ENCODE data around the gene ADGRA1. TPM values are rescaled to one million over a fixed set of nuclear protein-coding genes. Genes with fewer than 3 reads are reported as not detected.
"Not testable (repeated sequence)": the region's sequence is repeated elsewhere in the genome, so short reads cannot be mapped to it uniquely, and the experiment has no call there.

ADGRA1 gene
- total and polyA plus RNA-seq, 3 experiments from 2014 or later: not detected

DNA sequence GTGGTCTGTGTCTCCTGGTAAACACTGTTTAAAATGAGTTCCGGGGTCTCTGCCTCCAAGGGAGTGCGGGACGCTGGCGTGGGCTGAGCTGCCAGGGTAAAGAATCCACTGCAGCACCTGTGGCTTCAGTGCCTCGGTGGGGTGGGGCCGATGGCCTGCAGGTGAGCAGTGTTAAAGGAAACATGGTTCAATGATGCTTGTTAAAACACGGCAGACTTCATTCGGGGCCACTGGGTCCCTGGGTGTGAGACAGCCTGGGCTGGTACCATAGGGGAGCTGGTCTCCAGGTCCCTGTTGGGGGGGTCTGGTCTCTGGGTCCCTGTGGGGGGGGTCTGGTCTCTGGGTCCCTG, 47.4 kb downstream of the ADGRA1 start:
- no peaks in the 10 kb centered on the region for H3K36me3 ChIP-seq (ENCODE audit: insufficient read depth, low read length)
- H3K36me3 Mint-ChIP-seq: no peaks in the 10 kb centered on the region
- no peak overlapping the region for H3K4me3 ChIP-seq (ENCODE audit: low read length)
- H3K4me3 Mint-ChIP-seq: no peak overlapping the region
- no peaks in the 10 kb centered on the region for H3K9me3 ChIP-seq (ENCODE audit: low read length)
- no peaks in the 10 kb centered on the region for H3K4me1 ChIP-seq (ENCODE audit: insufficient read depth, low read length)
- no peak overlapping the region for H3K27ac ChIP-seq (ENCODE audit: low read depth, low read length)
- ChIA-PET POLR2A (no interaction called here), CTCF (interaction anchor here (1.2 kb wide), 1 partner anchor 9 kb away, joined by 4 read pairs; no protein-coding TSS in a partner anchor)
- H3K27me3 ChIP-seq (ENCODE audit: insufficient read depth, low read length, poor library complexity, severe bottlenecking): no peaks in the 10 kb centered on the region
- no peak for DNase-seq
- no peak overlapping the region for H3K27ac Mint-ChIP-seq
- H3K27me3 Mint-ChIP-seq: no peaks in the 10 kb centered on the region
- no peaks in the 10 kb centered on the region for H3K4me1 Mint-ChIP-seq
- H3K9me3 Mint-ChIP-seq: no peaks in the 10 kb centered on the region

DNA sequence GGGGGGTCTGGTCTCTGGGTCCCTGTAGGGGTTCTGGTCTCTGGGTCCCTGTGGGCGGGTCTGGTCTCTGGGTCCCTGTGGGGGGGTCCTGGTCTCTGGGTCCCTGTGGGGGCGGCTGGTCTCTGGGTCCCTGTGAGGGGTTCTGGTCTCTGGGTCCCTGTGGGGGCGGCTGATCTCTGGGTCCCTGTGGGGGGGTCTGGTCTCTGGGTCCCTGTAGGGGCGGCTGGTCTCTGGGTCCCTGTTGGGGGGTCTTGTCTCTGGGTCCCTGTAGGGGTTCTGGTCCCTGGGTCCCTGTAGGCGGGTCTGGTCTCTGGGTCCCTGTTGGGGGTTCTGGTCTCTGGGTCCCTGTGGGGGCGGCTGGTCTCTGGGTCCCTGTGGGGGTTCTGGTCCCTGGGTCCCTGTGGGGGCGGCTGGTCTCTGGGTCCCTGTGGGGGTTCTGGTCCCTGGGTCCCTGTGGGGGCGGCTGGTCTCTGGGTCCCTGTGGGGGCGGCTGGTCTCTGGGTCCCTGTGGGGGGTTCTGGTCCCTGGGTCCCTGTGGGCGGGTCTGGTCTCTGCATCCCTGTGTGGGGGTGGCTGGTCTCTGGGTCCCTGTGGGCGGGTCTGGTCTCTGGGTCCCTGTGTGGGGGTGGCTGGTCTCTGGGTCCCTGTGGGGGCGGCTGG, 49.9 kb downstream of the ADGRA1 start:
- H3K9me3 ChIP-seq (ENCODE audit: low read length); CTCF ChIA-PET; H3K9me3 Mint-ChIP-seq; H3K4me3 ChIP-seq (ENCODE audit: low read length); DNase-seq; H3K36me3 Mint-ChIP-seq; H3K4me1 Mint-ChIP-seq; H3K27ac ChIP-seq (ENCODE audit: low read depth, low read length); H3K27me3 Mint-ChIP-seq; H3K4me1 ChIP-seq (ENCODE audit: insufficient read depth, low read length); H3K27ac Mint-ChIP-seq; H3K4me3 Mint-ChIP-seq; H3K36me3 ChIP-seq (ENCODE audit: insufficient read depth, low read length); H3K27me3 ChIP-seq (ENCODE audit: insufficient read depth, low read length, poor library complexity, severe bottlenecking); POLR2A ChIA-PET: not testable (repeated sequence)

DNA sequence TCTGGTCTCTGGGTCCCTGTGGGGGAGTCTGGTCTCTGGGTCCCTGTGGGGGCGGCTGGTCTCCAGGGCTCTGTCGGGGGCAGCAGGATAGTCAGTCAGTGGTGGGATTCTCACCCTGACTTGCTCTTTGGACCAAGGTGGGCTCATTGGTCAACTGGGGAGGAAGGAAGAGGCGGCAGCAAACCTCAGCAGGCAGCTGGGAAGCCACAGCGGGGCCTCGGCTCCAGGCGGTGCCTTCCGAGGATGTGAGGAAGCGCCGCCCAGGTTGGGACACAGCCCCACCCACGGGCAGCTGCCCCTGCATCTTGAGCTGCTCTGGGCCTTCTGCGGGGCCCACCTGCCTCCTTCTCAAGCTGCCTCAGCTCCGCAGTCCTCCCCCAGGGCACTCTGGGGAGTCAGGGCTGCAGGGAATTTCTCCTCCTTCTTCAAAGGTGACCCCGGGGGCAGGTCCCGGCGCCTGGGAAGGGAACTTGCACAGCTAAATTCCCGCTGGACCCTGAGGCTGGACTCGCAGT, 51.9 kb downstream of the ADGRA1 start:
- Mint-ChIP-seq H3K4me1 (peaks cover 0 to 10% (median 4%) of the 10 kb centered on the region in 3 donors), H3K27me3 (peaks cover 8 to 16% of the 10 kb centered on the region in 2 donors), H3K36me3 (no peaks in the 10 kb centered on the region), H3K27ac (no peak overlapping the region), H3K9me3 (no peaks in the 10 kb centered on the region), H3K4me3 (no peak overlapping the region)
- no peaks in the 10 kb centered on the region for H3K36me3 ChIP-seq (ENCODE audit: insufficient read depth, low read length)
- no peak overlapping the region for H3K27ac ChIP-seq (ENCODE audit: low read depth, low read length)
- no peaks in the 10 kb centered on the region for H3K27me3 ChIP-seq (ENCODE audit: insufficient read depth, low read length, poor library complexity, severe bottlenecking)
- H3K9me3 ChIP-seq (ENCODE audit: low read length): no peaks in the 10 kb centered on the region
- no peaks in the 10 kb centered on the region for H3K4me1 ChIP-seq (ENCODE audit: insufficient read depth, low read length)
- H3K4me3 ChIP-seq (ENCODE audit: low read length): no peak overlapping the region
- ChIA-PET CTCF (no interaction called here), POLR2A (no interaction called here)
- DNase-seq: no peak

DNA sequence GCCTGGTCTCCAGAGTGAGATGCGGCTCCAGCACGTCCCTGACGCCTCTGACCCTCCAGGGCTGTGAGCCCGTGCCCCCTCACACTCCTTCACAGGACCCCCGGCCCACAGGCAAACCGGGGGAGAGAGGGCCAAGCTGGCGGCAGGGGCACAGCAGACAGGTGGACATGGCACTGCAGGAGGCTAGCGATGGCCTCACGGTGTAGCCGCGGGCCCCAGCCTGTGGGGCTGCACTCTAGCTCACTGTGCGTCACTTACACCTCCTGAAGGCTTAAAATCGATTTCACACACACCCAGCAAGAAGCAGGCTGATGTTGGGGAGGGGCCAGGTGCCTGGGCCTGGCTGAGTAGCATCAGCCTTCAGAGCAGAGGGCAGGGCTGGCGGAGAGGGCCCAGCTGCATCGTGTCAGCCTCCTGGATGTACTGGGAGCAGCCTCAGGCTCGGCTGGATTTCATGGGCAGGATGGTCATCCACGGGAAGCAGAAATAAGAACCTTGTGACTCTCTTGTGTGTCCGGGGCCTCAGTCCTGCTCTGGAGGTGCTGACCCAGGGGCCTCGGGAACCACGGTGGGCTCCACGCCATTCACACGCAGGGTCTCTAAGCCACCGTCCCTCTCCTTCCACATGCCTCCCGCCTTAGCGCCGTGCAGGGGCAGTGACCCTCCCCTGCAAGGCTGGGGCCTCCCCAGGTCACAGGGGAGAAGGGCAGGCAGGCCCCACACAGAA, 52.9 kb downstream of the ADGRA1 start:
- H3K27ac ChIP-seq (ENCODE audit: low read depth, low read length): no peak overlapping the region
- Mint-ChIP-seq H3K9me3 (no peaks in the 10 kb centered on the region), H3K27ac (no peak overlapping the region), H3K27me3 (peaks cover 13 to 26% of the 10 kb centered on the region in 2 donors), H3K36me3 (no peaks in the 10 kb centered on the region), H3K4me3 (no peak overlapping the region), H3K4me1 (peaks cover 0 to 11% (median 4%) of the 10 kb centered on the region in 3 donors)
- H3K4me3 ChIP-seq (ENCODE audit: low read length): no peak overlapping the region
- CTCF ChIA-PET: no interaction called here
- no peaks in the 10 kb centered on the region for H3K36me3 ChIP-seq (ENCODE audit: insufficient read depth, low read length)
- no peaks in the 10 kb centered on the region for H3K27me3 ChIP-seq (ENCODE audit: insufficient read depth, low read length, poor library complexity, severe bottlenecking)
- no peak for DNase-seq
- no peaks in the 10 kb centered on the region for H3K4me1 ChIP-seq (ENCODE audit: insufficient read depth, low read length)
- no peaks in the 10 kb centered on the region for H3K9me3 ChIP-seq (ENCODE audit: low read length)
- POLR2A ChIA-PET: no interaction called here

DNA sequence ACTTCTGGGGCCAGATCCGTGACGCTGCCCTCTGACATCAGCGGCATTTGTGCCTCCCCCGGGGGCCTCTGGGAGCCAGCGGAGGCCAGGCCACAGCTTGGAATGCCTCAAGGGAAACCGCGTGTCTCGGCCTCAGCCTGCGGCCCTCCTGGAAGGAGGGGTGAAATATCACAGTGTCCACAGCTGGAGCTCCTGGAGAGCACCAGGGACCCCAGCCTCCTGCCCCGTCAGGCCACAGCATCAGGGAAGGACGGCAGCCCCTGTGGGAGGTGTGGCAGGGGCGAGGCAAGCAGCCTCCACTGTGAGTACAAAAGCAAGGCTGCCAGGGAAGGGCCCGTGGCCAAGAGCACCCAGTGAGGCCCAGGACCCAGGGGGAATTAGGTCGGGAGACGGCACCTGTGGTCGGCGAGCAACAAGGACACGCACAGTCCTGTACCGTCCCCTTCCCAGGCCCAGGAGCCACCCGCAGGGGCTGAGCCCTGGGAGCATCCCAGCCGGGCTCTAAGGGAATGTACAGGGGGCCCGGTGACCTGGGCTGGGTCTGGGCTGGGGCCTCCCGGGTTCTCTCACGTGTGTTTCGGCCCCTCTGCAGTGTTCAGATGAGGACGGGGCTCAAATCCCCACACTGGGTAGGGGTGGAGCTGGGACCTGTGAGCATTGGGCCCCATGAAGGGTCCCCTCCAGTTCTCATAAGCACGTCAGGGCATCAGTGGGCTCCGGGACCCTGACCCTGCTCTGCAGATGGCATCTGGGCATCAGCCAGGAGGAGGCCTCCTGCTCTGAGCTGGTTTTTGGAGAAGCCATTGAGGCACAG, 53.6 kb downstream of the ADGRA1 start:
- Histone ChIP-seq H3K36me3 (ENCODE audit: insufficient read depth, low read length) (no peaks in the 10 kb centered on the region), H3K4me1 (ENCODE audit: insufficient read depth, low read length) (no peaks in the 10 kb centered on the region), H3K9me3 (ENCODE audit: low read length) (no peaks in the 10 kb centered on the region), H3K27ac (ENCODE audit: low read depth, low read length) (no peak overlapping the region), H3K4me3 (ENCODE audit: low read length) (no peak overlapping the region), H3K27me3 (ENCODE audit: insufficient read depth, low read length, poor library complexity, severe bottlenecking) (no peaks in the 10 kb centered on the region)
- ChIA-PET CTCF (no interaction called here), POLR2A (no interaction called here)
- no peak overlapping the region for H3K27ac Mint-ChIP-seq
- no peak overlapping the region for H3K4me3 Mint-ChIP-seq
- H3K36me3 Mint-ChIP-seq: peaks cover 0 to 3% (median 0%) of the 10 kb centered on the region in 3 donors
- peak in 1 of 5 donors; percentile 35 for DNase-seq
- H3K27me3 Mint-ChIP-seq: peaks cover 13 to 30% of the 10 kb centered on the region in 2 donors
- H3K4me1 Mint-ChIP-seq: peaks cover 0 to 11% (median 4%) of the 10 kb centered on the region in 3 donors
- no peaks in the 10 kb centered on the region for H3K9me3 Mint-ChIP-seq

DNA sequence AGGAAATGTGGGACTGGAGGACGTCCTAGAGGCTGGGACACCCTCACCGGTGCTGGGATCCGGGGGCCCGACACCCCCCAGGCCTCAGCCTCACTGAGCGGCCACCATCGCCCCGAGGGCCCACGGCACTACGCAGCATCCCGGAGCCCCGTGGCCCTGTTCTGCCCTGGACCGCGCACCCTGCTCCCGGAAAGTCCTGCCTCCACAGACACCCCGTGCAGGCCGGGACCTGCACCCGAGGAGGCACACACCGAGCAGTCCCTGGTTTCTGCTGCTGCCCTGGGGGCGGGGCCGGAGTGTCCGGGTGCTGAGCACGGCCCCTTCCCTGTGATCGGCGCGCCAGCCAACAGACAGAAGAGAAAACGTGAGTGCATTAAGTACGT, 54.2 kb downstream of the ADGRA1 start:
- Mint-ChIP-seq H3K27ac (no peak overlapping the region), H3K4me1 (peaks cover 0 to 11% (median 4%) of the 10 kb centered on the region in 3 donors), H3K36me3 (peaks cover 0 to 7% (median 0%) of the 10 kb centered on the region in 3 donors), H3K4me3 (no peak overlapping the region), H3K27me3 (peaks cover 13 to 36% of the 10 kb centered on the region in 2 donors), H3K9me3 (no peaks in the 10 kb centered on the region)
- POLR2A ChIA-PET: no interaction called here
- Histone ChIP-seq H3K27me3 (ENCODE audit: insufficient read depth, low read length, poor library complexity, severe bottlenecking) (peaks cover 3% of the 10 kb centered on the region), H3K36me3 (ENCODE audit: insufficient read depth, low read length) (no peaks in the 10 kb centered on the region), H3K9me3 (ENCODE audit: low read length) (no peaks in the 10 kb centered on the region), H3K4me3 (ENCODE audit: low read length) (no peak overlapping the region), H3K4me1 (ENCODE audit: insufficient read depth, low read length) (no peaks in the 10 kb centered on the region), H3K27ac (ENCODE audit: low read depth, low read length) (no peak overlapping the region)
- CTCF ChIA-PET: no interaction called here
- DNase-seq: no peak

DNA sequence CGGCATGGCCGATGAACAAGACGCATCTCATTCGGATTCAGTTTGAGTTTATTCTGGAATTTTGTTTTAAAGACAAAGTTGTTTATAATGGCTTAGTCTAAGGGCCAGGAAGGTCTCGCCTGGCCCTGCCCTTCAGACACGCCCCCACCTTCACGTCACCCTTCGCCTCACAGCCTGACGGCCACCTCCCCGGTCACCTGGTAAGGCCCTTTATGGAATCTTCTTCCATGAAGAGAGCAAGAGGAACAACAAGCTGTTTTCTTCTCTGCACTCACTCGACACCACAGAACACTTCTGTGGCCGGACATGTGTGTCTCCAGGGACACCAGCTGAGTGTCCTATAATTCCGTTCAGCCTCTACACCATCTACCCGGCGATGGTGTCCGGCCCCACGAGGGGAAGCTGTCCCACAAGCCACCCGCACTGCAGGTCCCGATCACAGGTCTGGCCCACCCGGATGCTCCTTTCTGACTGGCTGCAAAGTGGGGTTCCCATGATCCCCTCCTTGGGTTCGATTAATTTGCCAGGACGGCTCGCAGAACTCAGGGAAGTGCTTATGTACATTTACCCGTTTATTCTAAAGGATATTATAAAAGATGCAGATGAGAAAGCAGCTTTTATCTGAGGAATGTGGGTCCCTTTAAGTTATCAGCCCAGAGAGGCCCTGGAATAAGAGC, 54.9 kb downstream of the ADGRA1 start:
- Mint-ChIP-seq H3K27me3 (peaks cover 19 to 43% of the 10 kb centered on the region in 2 donors), H3K4me1 (peaks cover 0 to 11% (median 4%) of the 10 kb centered on the region in 3 donors), H3K9me3 (peaks cover 3 to 5% (median 4%) of the 10 kb centered on the region in 5 donors), H3K27ac (peak overlapping the region in 1 of 8 donors; percentile 74), H3K36me3 (peaks cover 0 to 13% (median 0%) of the 10 kb centered on the region in 3 donors), H3K4me3 (no peak overlapping the region)
- CTCF ChIA-PET: interaction anchor here (1.1 to 2.7 kb wide), 5 partner anchors 16 to 187 kb away, joined by 3 to 10 read pairs (median 4); partner anchors contain the start of gene ADAM8
- Histone ChIP-seq H3K27ac (ENCODE audit: low read depth, low read length) (no peak overlapping the region), H3K27me3 (ENCODE audit: insufficient read depth, low read length, poor library complexity, severe bottlenecking) (peaks cover 4% of the 10 kb centered on the region), H3K9me3 (ENCODE audit: low read length) (no peaks in the 10 kb centered on the region), H3K4me3 (ENCODE audit: low read length) (no peak overlapping the region), H3K36me3 (ENCODE audit: insufficient read depth, low read length) (no peaks in the 10 kb centered on the region), H3K4me1 (ENCODE audit: insufficient read depth, low read length) (no peaks in the 10 kb centered on the region)
- POLR2A ChIA-PET: no interaction called here
- no peak for DNase-seq
